Ishikawa (cell line): ENCODE measurements around the gene PASD1.

Experiments used
- CEBPB ChIP-seq: IDR thresholded peaks from 2 replicates; pipeline ENCODE4 v1.6.1; 2012
- CREB1 ChIP-seq: IDR thresholded peaks from 2 replicates; pipeline ENCODE4 v1.6.1; 2012; ENCODE audit warnings: low read depth
- EGR1 ChIP-seq: IDR thresholded peaks from 2 replicates; pipeline ENCODE4 v1.6.1; 2012
- EP300 ChIP-seq: IDR thresholded peaks from 2 replicates; pipeline ENCODE4 v1.6.1; 2012; ENCODE audit warnings: borderline replicate concordance
- FOXM1 ChIP-seq: IDR thresholded peaks from 2 replicates; pipeline ENCODE4 v1.6.1; 2012; ENCODE audit warnings: low read depth, borderline replicate concordance
- MAX ChIP-seq: IDR thresholded peaks from 2 replicates; pipeline ENCODE4 v1.6.1; 2012
- NFIC ChIP-seq: IDR thresholded peaks from 2 replicates; pipeline ENCODE4 v1.6.1; 2012
- RAD21 ChIP-seq: IDR thresholded peaks from 2 replicates; pipeline ENCODE4 v1.6.1; 2012; ENCODE audit warnings: low read depth
- REST ChIP-seq: IDR thresholded peaks from 2 replicates; pipeline ENCODE4 v1.6.1; 2012; ENCODE audit warnings: low read depth, mild to moderate bottlenecking
- TAF1 ChIP-seq: IDR thresholded peaks from 2 replicates; pipeline ENCODE4 v1.6.1; 2012; ENCODE audit warnings: low read depth, mild to moderate bottlenecking
- TCF12 ChIP-seq: IDR thresholded peaks from 2 replicates; pipeline ENCODE4 v1.6.1; 2012; ENCODE audit warnings: low read depth
- TEAD4 ChIP-seq: IDR thresholded peaks from 2 replicates; pipeline ENCODE4 v1.6.1; 2012
- USF1 ChIP-seq: IDR thresholded peaks from 2 replicates; pipeline ENCODE4 v1.6.1; 2012
- YY1 ChIP-seq: IDR thresholded peaks from 2 replicates; pipeline ENCODE4 v1.6.1; 2012; ENCODE audit warnings: low read depth
- ZBTB7A ChIP-seq: IDR thresholded peaks from 2 replicates; pipeline ENCODE4 v1.6.1; 2012; ENCODE audit warnings: low read depth

PASD1 gene

GRCh38 chrX:151609222-151609621 is 45.7 kb downstream of the PASD1 start:
- TF ChIP-seq MAX (no peak), USF1 (no peak), EP300 (no peak), FOXM1 (no peak), TCF12 (no peak), YY1 (no peak), CEBPB (no peak), TEAD4 (no peak), EGR1 (no peak), TAF1 (no peak), CREB1 (no peak), ZBTB7A (no peak), RAD21 (no peak)

GRCh38 chrX:151621422-151621821 is 57.9 kb downstream of the PASD1 start:
- TF ChIP-seq ZBTB7A (no peak), TAF1 (no peak), REST (no peak), TCF12 (no peak), CEBPB (no peak), EP300 (no peak), FOXM1 (no peak), USF1 (no peak), CREB1 (no peak), MAX (no peak)

GRCh38 chrX:151624677-151625076 is 61.2 kb downstream of the PASD1 start:
- TF ChIP-seq EGR1 (no peak), TCF12 (no peak), USF1 (no peak), MAX (no peak), REST (no peak), NFIC (no peak), TAF1 (no peak), CEBPB (no peak), EP300 (no peak), RAD21 (no peak), TEAD4 (no peak), ZBTB7A (no peak), FOXM1 (no peak), YY1 (no peak), CREB1 (no peak)

- TF ChIP-seq TCF12 (no peak), RAD21 (no peak), TAF1 (no peak), REST (no peak), NFIC (no peak), FOXM1 (no peak), MAX (no peak), TEAD4 (no peak), CREB1 (no peak), YY1 (no peak), USF1 (no peak), EGR1 (no peak), ZBTB7A (no peak)
These were observed 68.3 kb downstream of the PASD1 start for GRCh38 chrX:151631822-151632221.
